Osteocyte (in vitro differentiated cells): ENCODE results near the gene IRF5. TPM values are rescaled to one million over a fixed set of nuclear protein-coding genes. Genes with fewer than 3 reads are reported as not detected.
"Not testable (repeated sequence)": the region's sequence is repeated elsewhere in the genome, so short reads cannot be mapped to it uniquely, and the experiment has no call there.

Source experiments
- DNase-seq: peaks from one replicate; pipeline ENCODE4 v3.0.0; 2021; ENCODE audit warnings: mixed read lengths; ENCODE audit not compliant: unreplicated experiment; ENCODE audit errors: extremely low spot score
- H3K27ac Mint-ChIP-seq: one replicate; pipeline ENCODE4 v1.8.0; 2021; ENCODE audit warnings: mild to moderate bottlenecking, mixed read lengths; ENCODE audit not compliant: unreplicated experiment
- H3K27me3 Mint-ChIP-seq: one replicate; pipeline ENCODE4 v1.8.0; 2021; ENCODE audit warnings: mixed read lengths; ENCODE audit not compliant: unreplicated experiment
- H3K36me3 Mint-ChIP-seq: one replicate; pipeline ENCODE4 v1.8.0; 2021; ENCODE audit warnings: mixed read lengths; ENCODE audit not compliant: unreplicated experiment
- H3K4me1 Mint-ChIP-seq: one replicate; pipeline ENCODE4 v1.8.0; 2021; ENCODE audit warnings: mixed read lengths; ENCODE audit not compliant: unreplicated experiment
- H3K4me3 Mint-ChIP-seq: one replicate; pipeline ENCODE4 v1.8.0; 2021; ENCODE audit warnings: mild to moderate bottlenecking, moderate library complexity, mixed read lengths; ENCODE audit not compliant: unreplicated experiment
- H3K9me3 Mint-ChIP-seq: one replicate; pipeline ENCODE4 v1.8.0; 2021; ENCODE audit warnings: mixed read lengths; ENCODE audit not compliant: unreplicated experiment
- total RNA-seq: library from RNA; stranded (reverse); gene quantifications from 2 replicates; pipeline ENCODE4 v1.2.1, GENCODE V29; 2021
- TF ChIP-seq, protein P1 (sequence below): fragments of 200-600 bp; sonication (generic); IDR thresholded peaks from 2 replicates; pipeline ENCODE4 v1.5.0; 2021; ENCODE audit warnings: antibody characterized with exemption, mild to moderate bottlenecking, moderate library complexity

The IRF5 gene
- total RNA-seq, 1 donor from 2014 or later: 0.24 TPM

GRCh38 chr7:128910569-128910945 lies 27.2 kb upstream of the IRF5 start, which contains the start of gene KCP:
TSS of gene KCP (minus strand) at chr7:128910709. CDS start at chr7:128910676, 33 bp downstream.
- no peaks in the 10 kb centered on the region for H3K36me3 Mint-ChIP-seq
- peaks cover 29% of the 10 kb centered on the region for H3K27me3 Mint-ChIP-seq
- TF ChIP-seq, protein P1, sequence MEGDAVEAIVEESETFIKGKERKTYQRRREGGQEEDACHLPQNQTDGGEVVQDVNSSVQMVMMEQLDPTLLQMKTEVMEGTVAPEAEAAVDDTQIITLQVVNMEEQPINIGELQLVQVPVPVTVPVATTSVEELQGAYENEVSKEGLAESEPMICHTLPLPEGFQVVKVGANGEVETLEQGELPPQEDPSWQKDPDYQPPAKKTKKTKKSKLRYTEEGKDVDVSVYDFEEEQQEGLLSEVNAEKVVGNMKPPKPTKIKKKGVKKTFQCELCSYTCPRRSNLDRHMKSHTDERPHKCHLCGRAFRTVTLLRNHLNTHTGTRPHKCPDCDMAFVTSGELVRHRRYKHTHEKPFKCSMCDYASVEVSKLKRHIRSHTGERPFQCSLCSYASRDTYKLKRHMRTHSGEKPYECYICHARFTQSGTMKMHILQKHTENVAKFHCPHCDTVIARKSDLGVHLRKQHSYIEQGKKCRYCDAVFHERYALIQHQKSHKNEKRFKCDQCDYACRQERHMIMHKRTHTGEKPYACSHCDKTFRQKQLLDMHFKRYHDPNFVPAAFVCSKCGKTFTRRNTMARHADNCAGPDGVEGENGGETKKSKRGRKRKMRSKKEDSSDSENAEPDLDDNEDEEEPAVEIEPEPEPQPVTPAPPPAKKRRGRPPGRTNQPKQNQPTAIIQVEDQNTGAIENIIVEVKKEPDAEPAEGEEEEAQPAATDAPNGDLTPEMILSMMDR: no peak
- H3K4me3 Mint-ChIP-seq: peak within 1 kb of the TSS; percentile 71
- H3K9me3 Mint-ChIP-seq: no peaks in the 10 kb centered on the region
- no peak for DNase-seq
- H3K4me1 Mint-ChIP-seq: peaks cover 15% of the 10 kb centered on the region
- H3K27ac Mint-ChIP-seq: peak within 1 kb of the TSS; percentile 14

DNA sequence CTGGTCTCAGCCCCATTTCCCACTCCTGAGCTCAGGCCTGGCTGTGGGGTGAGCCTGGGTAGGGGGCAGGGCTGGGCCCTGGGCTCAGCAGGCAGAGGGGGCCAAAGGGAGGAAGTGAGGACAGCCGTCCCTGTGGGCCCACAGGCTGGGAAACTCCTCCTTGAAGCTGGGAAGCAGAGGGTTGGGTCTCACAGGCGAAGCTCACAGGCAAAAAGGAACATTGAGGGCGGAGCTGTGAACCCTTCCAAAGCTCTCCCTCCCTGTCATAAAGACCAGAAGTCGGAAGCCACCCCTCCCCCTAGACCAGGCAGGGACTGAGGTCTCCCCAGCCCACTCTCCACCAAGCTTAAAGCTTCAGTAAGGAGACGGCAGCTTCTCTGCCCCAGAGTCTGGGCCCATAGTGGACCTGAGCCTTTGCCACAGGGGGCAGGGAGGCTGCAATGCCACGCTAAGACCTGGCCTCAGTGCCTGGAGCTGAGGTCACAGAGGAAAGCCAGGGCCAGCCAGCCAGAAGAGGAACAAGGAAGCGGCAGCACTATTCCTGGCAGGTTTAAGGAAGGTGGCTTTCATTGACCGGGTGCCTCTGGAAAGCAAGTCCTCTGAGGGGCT lies 26.2 kb upstream of the IRF5 start:
- Mint-ChIP-seq H3K36me3 (no peaks in the 10 kb centered on the region), H3K27me3 (peaks cover 24% of the 10 kb centered on the region), H3K4me3 (peak overlapping the region; percentile 40), H3K27ac (no peak overlapping the region), H3K4me1 (peaks cover 15% of the 10 kb centered on the region), H3K9me3 (no peaks in the 10 kb centered on the region)
- TF ChIP-seq, protein P1: no peak
- no peak for DNase-seq

DNA sequence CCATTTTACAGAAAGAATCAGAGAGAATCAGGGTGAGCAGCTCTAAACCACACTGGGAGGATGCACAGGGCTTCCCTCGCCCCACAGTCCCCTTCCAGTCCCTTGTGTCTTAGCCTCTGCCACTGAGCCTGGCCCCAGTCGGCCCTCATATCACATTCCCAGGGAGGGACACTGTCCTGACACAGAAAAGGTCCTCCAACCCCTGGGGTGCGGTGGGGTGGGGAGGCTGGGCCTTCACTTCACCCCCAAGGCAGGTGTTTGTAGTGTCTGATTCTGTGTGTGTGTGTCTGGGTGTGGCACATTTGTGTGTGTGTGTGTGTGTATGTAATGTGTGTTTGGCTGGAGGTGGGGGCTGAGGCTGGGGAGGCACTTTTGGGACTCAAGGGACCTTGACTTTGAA lies 25.4 kb upstream of the IRF5 start:
- Mint-ChIP-seq H3K4me1 (peaks cover 15% of the 10 kb centered on the region), H3K27ac (no peak overlapping the region), H3K9me3 (no peaks in the 10 kb centered on the region), H3K4me3 (no peak overlapping the region), H3K27me3 (peaks cover 31% of the 10 kb centered on the region), H3K36me3 (no peaks in the 10 kb centered on the region)
- no peak for DNase-seq
- TF ChIP-seq, protein P1: no peak

GRCh38 chr7:128912709-128913495 lies 24.8 kb upstream of the IRF5 start:
- not testable (repeated sequence) for H3K36me3 Mint-ChIP-seq, H3K9me3 Mint-ChIP-seq, H3K4me3 Mint-ChIP-seq, H3K27ac Mint-ChIP-seq, DNase-seq
- H3K27me3 Mint-ChIP-seq: peaks cover 34% of the 10 kb centered on the region
- peaks cover 15% of the 10 kb centered on the region for H3K4me1 Mint-ChIP-seq

DNA sequence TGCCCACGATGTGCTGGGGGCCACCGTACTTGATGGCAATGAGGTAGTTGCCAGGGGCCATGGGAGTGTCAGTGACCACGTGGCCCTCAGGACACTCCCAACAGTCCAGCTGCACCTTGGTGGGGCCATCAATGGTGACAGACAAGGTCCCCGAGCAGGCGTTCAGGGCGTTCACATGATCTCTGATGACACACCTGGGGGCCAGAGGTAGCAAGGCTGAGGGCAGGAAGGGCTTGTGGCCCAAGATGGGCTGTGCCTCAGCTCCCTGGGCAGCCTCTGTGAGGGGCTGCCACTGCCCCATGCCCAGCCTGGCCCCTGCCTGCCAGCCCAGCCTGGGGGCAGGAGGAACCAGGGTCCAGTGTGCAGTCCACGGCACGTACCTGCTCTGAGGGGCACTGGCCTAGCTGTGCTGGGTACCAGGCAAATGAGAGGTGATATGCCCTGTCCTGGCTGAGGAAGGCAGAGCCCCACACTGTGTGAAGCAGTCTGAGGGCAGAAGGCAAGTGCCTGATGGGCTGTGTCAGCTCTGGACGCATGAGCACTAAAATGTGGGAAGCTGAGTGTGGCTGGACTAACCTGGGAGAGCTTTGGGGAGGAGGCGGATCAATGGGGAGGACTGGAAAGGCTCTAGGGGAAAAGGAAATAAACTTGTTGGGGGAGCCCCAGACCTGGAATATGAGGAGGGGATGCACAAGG lies 23.7 kb upstream of the IRF5 start:
- Mint-ChIP-seq H3K9me3 (no peaks in the 10 kb centered on the region), H3K4me1 (peaks cover 15% of the 10 kb centered on the region), H3K36me3 (no peaks in the 10 kb centered on the region), H3K27ac (no peak overlapping the region), H3K4me3 (no peak overlapping the region), H3K27me3 (peaks cover 42% of the 10 kb centered on the region)
- TF ChIP-seq, protein P1: no peak
- no peak for DNase-seq
